B cell (primary cell): Measurements from ENCODE around the gene DBET. TPM values are rescaled to one million over a fixed set of nuclear protein-coding genes. Genes with fewer than 3 reads are reported as not detected.
"Not testable (repeated sequence)": the region's sequence is repeated elsewhere in the genome, so short reads cannot be mapped to it uniquely, and the experiment has no call there.

Experiments used
- ATAC-seq: fragments of 200-7000 bp; cut with Tn5 transposase; one replicate; pipeline ENCODE4 v1.10.0; 2021; ENCODE audit warnings: low read depth, mild to moderate bottlenecking, moderate number of reproducible peaks, moderate library complexity
- CTCF ChIA-PET: fragments of 350-600 bp; sonication (Branson Sonifier 250); formaldehyde crosslinking; loops from one replicate; lab custom pipeline; 2021; ENCODE audit warnings: antibody characterized with exemption, inconsistent platforms; lab: Charles Lee
- POLR2A ChIA-PET: fragments of 350-600 bp; sonication (Branson Sonifier 250); formaldehyde crosslinking; loops from one replicate; lab custom pipeline; 2021; ENCODE audit warnings: antibody characterized with exemption; lab: Charles Lee
- DNase-seq: peaks from one replicate; pipeline ENCODE4 v3.0.0; 2013
- H2AFZ ChIP-seq: 2 replicates; pipeline ENCODE4 v1.6.1; 2012; ENCODE audit warnings: mild to moderate bottlenecking, low read depth, low read length; ENCODE audit not compliant: insufficient read depth, poor library complexity, severe bottlenecking
- H3K27ac ChIP-seq, 2 donors: 1 replicate in 1 of 2; 2 replicates in 1 of 2; pipeline ENCODE4 v1.5.1; 2012 to 2013; ENCODE audit warnings: low read length in 2 of 2, mild to moderate bottlenecking in 2 of 2, moderate library complexity in 1 of 2
- H3K27me3 ChIP-seq, 4 experiments: fragments of 200-600 bp in 1 of 4; sonication (generic) in 1 of 4; replicated peaks in 1 of 4; 1 replicate in 2 of 4; 2 replicates in 2 of 4; pipeline versions ENCODE4 v1.6.1 to v1.7.0; 2013 to 2016; ENCODE audit warnings: low read length in 3 of 4, mild to moderate bottlenecking in 2 of 4, mixed read lengths in 1 of 4, moderate library complexity in 1 of 4; ENCODE audit not compliant: insufficient read depth in 4 of 4, control insufficient read depth in 3 of 4; ENCODE audit errors: control extremely low read depth in 1 of 4
- H3K36me3 ChIP-seq, 2 experiments: replicated peaks in 1 of 2; 1 replicate in 1 of 2; 2 replicates in 1 of 2; pipeline versions ENCODE4 v1.6.1 to v1.7.1; 2013; ENCODE audit warnings: low read length in 1 of 2; ENCODE audit not compliant: insufficient read depth in 2 of 2, control insufficient read depth in 1 of 2; ENCODE audit errors: control extremely low read depth in 1 of 2, extremely low read depth in 1 of 2
- H3K4me1 ChIP-seq, 2 donors: fragments of 200-600 bp in 1 of 2; sonication (generic) in 1 of 2; 1 replicate in 1 of 2; 2 replicates in 1 of 2; pipeline versions ENCODE4 v1.5.1 to v1.6.1; 2013 to 2017; ENCODE audit warnings: low read length in 2 of 2; ENCODE audit not compliant: control insufficient read depth in 2 of 2, insufficient read depth in 2 of 2
- H3K4me2 ChIP-seq: replicated peaks from 2 replicates; pipeline ENCODE3; 2012; ENCODE audit warnings: mild to moderate bottlenecking, low read depth, low read length; ENCODE audit not compliant: poor library complexity, severe bottlenecking
- H3K4me3 ChIP-seq, 5 experiments: fragments of 200-600 bp in 1 of 5; sonication (generic) in 1 of 5; 1 replicate in 3 of 5; 2 replicates in 2 of 5; pipeline versions ENCODE4 v1.5.1 to v1.7.0; 2011 to 2016; ENCODE audit warnings: low read length in 4 of 5, mild to moderate bottlenecking in 4 of 5, low read depth in 2 of 5, control low read depth in 1 of 5, moderate library complexity in 1 of 5; ENCODE audit not compliant: insufficient read depth in 1 of 5; ENCODE audit errors: control extremely low read depth in 1 of 5, extremely low read depth in 1 of 5
- H3K79me2 ChIP-seq: fragments of 200-600 bp; sonication (generic); one replicate; pipeline ENCODE4 v1.6.0; 2016; ENCODE audit warnings: low read length; ENCODE audit not compliant: control insufficient read depth, insufficient read depth
- H3K9ac ChIP-seq: fragments of 200-600 bp; sonication (generic); 2 replicates; pipeline ENCODE4 v1.6.1; 2017; ENCODE audit warnings: mild to moderate bottlenecking, low read length, moderate library complexity
- H3K9me3 ChIP-seq, 3 donors: one replicate each; pipeline versions ENCODE4 v1.6.1 to v1.7.1; 2013; ENCODE audit warnings: low read length in 2 of 3; ENCODE audit not compliant: control insufficient read depth in 2 of 3, insufficient read depth in 1 of 3; ENCODE audit errors: control extremely low read depth in 1 of 3
- H4K20me1 ChIP-seq: 2 replicates; pipeline ENCODE4 v1.6.0; 2012; ENCODE audit warnings: mild to moderate bottlenecking, low read length; ENCODE audit not compliant: insufficient read depth, control insufficient read depth, poor library complexity, severe bottlenecking
- H3K27ac Mint-ChIP-seq: one replicate; pipeline ENCODE4 v1.8.0; 2021; ENCODE audit warnings: mixed read lengths
- H3K27me3 Mint-ChIP-seq: one replicate; pipeline ENCODE4 v1.8.0; 2021; ENCODE audit warnings: mixed read lengths
- H3K4me1 Mint-ChIP-seq: one replicate; pipeline ENCODE4 v1.8.0; 2021; ENCODE audit warnings: mixed read lengths
- H3K4me3 Mint-ChIP-seq: one replicate; pipeline ENCODE4 v1.8.0; 2021; ENCODE audit warnings: mixed read lengths
- H3K9me3 Mint-ChIP-seq: one replicate; pipeline ENCODE4 v1.8.0; 2022; ENCODE audit warnings: mixed read lengths; ENCODE audit not compliant: insufficient read depth
- EZH2 ChIP-seq: IDR thresholded peaks from 2 replicates; pipeline ENCODE4 v1.6.1; 2012; ENCODE audit warnings: borderline replicate concordance, low read depth, mild to moderate bottlenecking, moderate library complexity, low read length; ENCODE audit not compliant: insufficient read depth, poor library complexity, severe bottlenecking
- WGBS: methylation state at CpG from one replicate; pipeline ENCODE4 v1.1.5; 2013; ENCODE audit warnings: missing lambda C conversion rate; ENCODE audit not compliant: insufficient coverage; 5-methylcytosine and 5-hydroxymethylcytosine counted together
- intact Hi-C: fragments of 100-400 bp; cut with micrococcal nuclease; formaldehyde crosslinking; loops from one replicate; pipeline ENCODE4 v1.10.0; 2022
- polyA minus RNA-seq: library from RNA; depleted of rRNA, polyadenylated mRNA; stranded (reverse); fragments of >200 nt; gene quantifications from 2 replicates; pipeline ENCODE4 v1.2.3, GENCODE V29; 2012
- polyA plus RNA-seq: library from polyadenylated mRNA; depleted of rRNA; stranded (reverse); fragments of >200 nt; gene quantifications from 2 replicates; pipeline ENCODE4 v1.2.3, GENCODE V29; 2012
- total RNA-seq, 2 donors: library from RNA; stranded (reverse); fragments of 120-200 nt in 1 of 2; gene quantifications; 1 replicate in 1 of 2; 2 replicates in 1 of 2; pipeline versions ENCODE4 v1.2.3 to v1.2.4, GENCODE V29; 2013 to 2022
- TF ChIP-seq, protein P1 (sequence below): fragments of 200-600 bp; IDR thresholded peaks from one replicate; pipeline ENCODE4 v1.8.0; 2022; ENCODE audit warnings: antibody characterized with exemption, mild to moderate bottlenecking

Gene DBET
- total RNA-seq, result not detected in 2 replicates
- total RNA-seq (2013), result not detected
- polyA plus RNA-seq, result not detected in 2 replicates
- not detected in 2 replicates for polyA minus RNA-seq

DNA sequence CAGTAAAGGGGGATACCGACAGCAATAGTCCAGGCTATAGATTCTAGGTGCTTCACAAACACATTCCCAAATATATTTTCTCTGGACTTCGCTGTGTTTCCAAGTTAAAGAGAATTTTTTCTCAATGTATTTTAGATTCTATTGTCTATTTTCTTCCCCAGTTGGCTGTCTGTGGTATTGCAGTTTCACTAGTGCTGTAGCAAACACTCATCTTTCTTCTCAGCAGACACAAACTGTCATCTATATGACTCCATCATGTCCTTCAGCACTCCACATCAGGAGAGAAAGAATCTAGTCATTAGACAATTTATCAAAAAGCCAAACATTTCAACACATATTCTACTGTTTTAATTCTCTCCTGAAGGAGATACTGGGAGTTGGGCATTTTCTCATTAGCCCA is at the start of gene DBET:
Gene DBET, plus strand, starts transcription at position 161 of the 400 bp plus-strand sequence.
- H2AFZ ChIP-seq, H3K27me3 ChIP-seq, H3K27ac ChIP-seq, intact Hi-C loops, ATAC-seq, H3K27me3 Mint-ChIP-seq, H3K79me2 ChIP-seq, POLR2A ChIA-PET, CTCF ChIA-PET, H3K4me3 Mint-ChIP-seq, DNase-seq, H3K4me1 Mint-ChIP-seq, H3K4me1 ChIP-seq, H3K27ac Mint-ChIP-seq, H3K9me3 Mint-ChIP-seq, H3K4me3 ChIP-seq, H3K9me3 ChIP-seq, H3K9ac ChIP-seq, H4K20me1 ChIP-seq, H3K4me2 ChIP-seq, H3K36me3 ChIP-seq: not testable (repeated sequence)
- no CpG with 5 or more reads among the region's 2 CpGs for WGBS

DNA sequence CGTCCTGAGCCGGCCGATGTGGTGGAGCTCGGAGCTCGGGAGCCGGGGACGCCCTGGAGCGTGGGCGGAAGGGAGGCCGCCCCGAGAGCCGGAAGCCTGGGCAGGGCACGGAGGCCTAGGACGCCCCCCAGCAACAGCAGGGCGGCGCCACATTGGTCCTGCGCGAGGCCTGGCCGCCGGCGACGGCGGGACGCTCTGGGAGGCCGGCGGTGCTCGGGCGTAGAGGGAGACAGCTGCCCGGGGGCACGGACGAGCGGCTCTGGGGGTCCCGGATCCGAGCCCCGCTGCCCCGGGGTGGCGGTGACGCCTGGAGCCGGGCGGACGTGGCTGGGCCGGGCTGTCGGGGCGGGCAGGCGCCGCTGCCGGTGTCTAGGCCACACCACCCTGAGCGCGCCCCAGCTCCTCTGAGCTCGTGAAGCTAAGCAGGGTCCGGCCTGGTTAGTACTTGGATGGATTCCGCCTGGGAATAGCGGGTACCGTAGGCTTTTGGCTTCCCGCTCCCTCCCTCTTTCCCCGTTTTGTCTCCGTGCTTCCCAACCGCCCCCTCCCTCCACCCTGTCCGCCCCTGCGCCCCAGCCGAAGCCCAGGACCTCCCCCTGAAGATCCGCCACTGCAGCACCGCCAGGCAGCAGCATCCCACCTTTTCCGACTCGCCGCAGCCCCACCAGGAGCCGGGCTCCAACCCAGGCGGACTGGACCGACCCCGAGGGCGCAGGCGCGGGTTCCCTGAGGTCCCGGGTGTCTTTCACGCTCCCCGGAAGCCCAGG is 49.3 kb upstream of the DBET start:
- intact Hi-C loops, result no loop called here
- ChIA-PET POLR2A (no interaction called here), CTCF (no interaction called here)
- Mint-ChIP-seq H3K27me3 (peaks cover 57% of the 10 kb centered on the region), H3K27ac (no peak overlapping the region), H3K4me3 (peak overlapping the region; percentile 32), H3K4me1 (peaks cover 9% of the 10 kb centered on the region), H3K9me3 (no peaks in the 10 kb centered on the region)
- H3K27ac ChIP-seq, result no peak overlapping the region
- H3K27me3 ChIP-seq, result peaks cover 0 to 59% (median 23%) of the 10 kb centered on the region in 4 experiments
- ATAC-seq, result no peak
- H2AFZ ChIP-seq, result no peak overlapping the region
- H3K4me3 ChIP-seq, result peak overlapping the region in 1 of 5 experiments; percentile 12
- H3K4me1 ChIP-seq, result peaks cover 0 to 17% of the 10 kb centered on the region in 2 donors
- TF ChIP-seq, protein P1, sequence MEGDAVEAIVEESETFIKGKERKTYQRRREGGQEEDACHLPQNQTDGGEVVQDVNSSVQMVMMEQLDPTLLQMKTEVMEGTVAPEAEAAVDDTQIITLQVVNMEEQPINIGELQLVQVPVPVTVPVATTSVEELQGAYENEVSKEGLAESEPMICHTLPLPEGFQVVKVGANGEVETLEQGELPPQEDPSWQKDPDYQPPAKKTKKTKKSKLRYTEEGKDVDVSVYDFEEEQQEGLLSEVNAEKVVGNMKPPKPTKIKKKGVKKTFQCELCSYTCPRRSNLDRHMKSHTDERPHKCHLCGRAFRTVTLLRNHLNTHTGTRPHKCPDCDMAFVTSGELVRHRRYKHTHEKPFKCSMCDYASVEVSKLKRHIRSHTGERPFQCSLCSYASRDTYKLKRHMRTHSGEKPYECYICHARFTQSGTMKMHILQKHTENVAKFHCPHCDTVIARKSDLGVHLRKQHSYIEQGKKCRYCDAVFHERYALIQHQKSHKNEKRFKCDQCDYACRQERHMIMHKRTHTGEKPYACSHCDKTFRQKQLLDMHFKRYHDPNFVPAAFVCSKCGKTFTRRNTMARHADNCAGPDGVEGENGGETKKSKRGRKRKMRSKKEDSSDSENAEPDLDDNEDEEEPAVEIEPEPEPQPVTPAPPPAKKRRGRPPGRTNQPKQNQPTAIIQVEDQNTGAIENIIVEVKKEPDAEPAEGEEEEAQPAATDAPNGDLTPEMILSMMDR, result no peak
- no peak for TF ChIP-seq EZH2
- no peak overlapping the region for H3K9ac ChIP-seq
- no peaks in the 10 kb centered on the region for H4K20me1 ChIP-seq
- H3K36me3 ChIP-seq, result no peaks in the 10 kb centered on the region
- no peak for DNase-seq
- H3K9me3 ChIP-seq, result peaks cover 0 to 49% (median 0%) of the 10 kb centered on the region in 3 donors
- peak overlapping the region; percentile 52 for H3K4me2 ChIP-seq
- 12% methylated on average over 74 of the region's 76 CpGs for WGBS
- H3K79me2 ChIP-seq, result no peaks in the 10 kb centered on the region
